ENCODE results near the gene DYNLT5.
"Not testable (repeated sequence)": the region's sequence is repeated elsewhere in the genome, so short reads cannot be mapped to it uniquely, and the experiment has no call there.

DYNLT5 gene

DNA sequence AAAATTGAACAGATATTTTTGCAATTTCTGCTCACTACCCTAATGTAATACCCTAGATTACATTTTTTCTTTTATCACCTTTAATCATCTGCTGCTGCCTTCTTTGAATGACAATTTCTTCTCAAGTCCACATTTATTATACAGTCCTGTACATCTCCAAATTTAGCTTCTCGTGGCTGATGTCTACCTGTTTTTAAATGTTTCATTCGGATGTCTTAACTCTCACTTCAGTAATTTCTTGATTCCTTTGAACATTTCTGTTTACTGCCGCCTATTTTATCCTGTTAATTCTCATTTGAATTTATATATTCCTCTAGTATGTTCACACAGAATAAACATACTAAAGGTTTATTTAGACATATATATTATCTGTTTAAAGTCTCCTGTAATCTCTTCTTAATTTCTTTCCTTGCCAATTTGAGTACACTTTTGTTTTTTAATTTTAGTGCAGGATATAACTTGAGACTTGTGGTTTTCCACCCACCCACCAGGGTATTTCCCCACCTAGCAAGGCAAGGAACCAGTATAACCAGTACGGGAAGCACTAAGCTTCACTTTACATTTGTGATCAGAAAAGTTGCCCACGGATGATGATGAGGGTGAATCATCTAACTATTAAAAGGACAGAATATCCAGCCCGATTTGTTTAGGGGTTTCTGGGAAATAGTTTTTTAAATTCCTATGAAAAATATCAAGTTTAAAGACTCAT is 36.1 kb downstream of the DYNLT5 start:
- Histone ChIP-seq H3K36me3 (ENCODE audit: insufficient read depth, low read length) (no peaks in the 10 kb centered on the region), H4K20me1 (ENCODE audit: insufficient read depth, low read length) (no peaks in the 10 kb centered on the region), H3K27ac (ENCODE audit: low read depth, low read length, poor library complexity, severe bottlenecking) (peak overlapping the region; percentile 36), H3K9ac (ENCODE audit: low read length) (no peak overlapping the region), H3K9me2 (ENCODE audit: low read depth, low read length) (no peaks in the 10 kb centered on the region), H3K9me3 (ENCODE audit: low read length) (no peaks in the 10 kb centered on the region), H3K79me2 (ENCODE audit: insufficient read depth, low read length) (no peaks in the 10 kb centered on the region), H2AFZ (ENCODE audit: low read length) (no peak overlapping the region), H3K27me3 (ENCODE audit: insufficient read depth, low read length) (no peaks in the 10 kb centered on the region), H3K4me1 (ENCODE audit: insufficient read depth, low read length, severe bottlenecking) (peaks cover 12% of the 10 kb centered on the region), H3F3A (ENCODE audit: insufficient read depth, low read length) (no peaks in the 10 kb centered on the region), H3K4me3 (ENCODE audit: low read depth, low read length, poor library complexity, severe bottlenecking) (no peak overlapping the region), H3K4me2 (ENCODE audit: low read length) (peak overlapping the region; percentile 1; the same call in 1 of the 2 replicates)
- TF ChIP-seq CTCF (IDR thresholded peaks at IDR 0.05; ENCODE audit: low read length): no peak
- TF ChIP-seq EZH2 (IDR thresholded peaks at IDR 0.05; ENCODE audit: borderline replicate concordance, low read length): no peak

GRCh38 chr1:66791621-66792610 is 39.7 kb downstream of the DYNLT5 start:
- H4K20me1 ChIP-seq (ENCODE audit: insufficient read depth, low read length): no peaks in the 10 kb centered on the region
- no peak overlapping the region for H3K27ac ChIP-seq (ENCODE audit: low read depth, low read length, poor library complexity, severe bottlenecking)
- H3K27me3 ChIP-seq (ENCODE audit: insufficient read depth, low read length): no peaks in the 10 kb centered on the region
- H3K4me2 ChIP-seq (ENCODE audit: low read length): no peak overlapping the region
- H3K4me3 ChIP-seq (ENCODE audit: low read depth, low read length, poor library complexity, severe bottlenecking): no peak overlapping the region
- H3K4me1 ChIP-seq (ENCODE audit: insufficient read depth, low read length, severe bottlenecking): peaks cover 12% of the 10 kb centered on the region
- no peaks in the 10 kb centered on the region for H3F3A ChIP-seq (ENCODE audit: insufficient read depth, low read length)
- no peak overlapping the region for H2AFZ ChIP-seq (ENCODE audit: low read length)
- no peaks in the 10 kb centered on the region for H3K79me2 ChIP-seq (ENCODE audit: insufficient read depth, low read length)
- no peak overlapping the region for H3K9ac ChIP-seq (ENCODE audit: low read length)
- no peaks in the 10 kb centered on the region for H3K36me3 ChIP-seq (ENCODE audit: insufficient read depth, low read length)
- TF ChIP-seq EZH2 (IDR thresholded peaks at IDR 0.05; ENCODE audit: borderline replicate concordance, low read length): no peak
- no peak for TF ChIP-seq CTCF (IDR thresholded peaks at IDR 0.05; ENCODE audit: low read length)
- H3K9me2 ChIP-seq (ENCODE audit: low read depth, low read length): no peaks in the 10 kb centered on the region
- no peaks in the 10 kb centered on the region for H3K9me3 ChIP-seq (ENCODE audit: low read length)

DNA sequence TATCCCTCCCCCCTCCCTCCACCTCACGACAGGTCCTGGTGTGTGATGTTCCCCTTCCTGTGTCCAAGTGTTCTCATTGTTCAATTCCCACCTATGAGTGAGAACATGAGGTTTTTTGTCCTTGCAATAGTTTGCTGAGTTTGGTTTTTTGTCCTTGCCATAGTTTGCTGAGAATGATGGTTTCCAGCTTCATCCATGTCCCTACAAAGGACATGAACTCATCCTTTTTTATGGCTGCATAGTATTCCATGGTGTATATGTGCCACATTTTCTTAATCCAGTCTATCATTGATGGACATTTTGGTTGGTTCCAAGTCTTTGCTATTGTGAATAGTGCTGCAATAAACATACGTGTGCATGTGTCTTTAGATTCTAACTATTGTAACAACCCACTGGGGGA is 43.6 kb downstream of the DYNLT5 start:
- H3K27me3 ChIP-seq (ENCODE audit: insufficient read depth, low read length); H2AFZ ChIP-seq (ENCODE audit: low read length); H3K4me3 ChIP-seq (ENCODE audit: low read depth, low read length, poor library complexity, severe bottlenecking); H3K27ac ChIP-seq (ENCODE audit: low read depth, low read length, poor library complexity, severe bottlenecking); H3K9me2 ChIP-seq (ENCODE audit: low read depth, low read length); H3K4me1 ChIP-seq (ENCODE audit: insufficient read depth, low read length, severe bottlenecking); H3K36me3 ChIP-seq (ENCODE audit: insufficient read depth, low read length); H3K79me2 ChIP-seq (ENCODE audit: insufficient read depth, low read length); H3K4me2 ChIP-seq (ENCODE audit: low read length); H3K9ac ChIP-seq (ENCODE audit: low read length); H3K9me3 ChIP-seq (ENCODE audit: low read length); H3F3A ChIP-seq (ENCODE audit: insufficient read depth, low read length); H4K20me1 ChIP-seq (ENCODE audit: insufficient read depth, low read length): not testable (repeated sequence)

All from OCI-LY1 (cell line).